Upper lobe of left lung (tissue), 6 donors: Measurements from ENCODE around the gene LSR. TPM values are rescaled to one million over a fixed set of nuclear protein-coding genes. Genes with fewer than 3 reads are reported as not detected.

Experiments
- ATAC-seq, 2 donors: fragments of 200-7000 bp; cut with Tn5 transposase; one replicate each; pipeline ENCODE4 v1.9.1; 2022; ENCODE audit warnings: mild to moderate bottlenecking in 2 of 2, moderate library complexity in 2 of 2; ENCODE audit not compliant: low FRiP score in 2 of 2
- DNase-seq, 2 donors: peaks; one replicate each; pipeline ENCODE4 v3.0.0-alpha.2; 2019 to 2020
- H3K27ac ChIP-seq, 4 donors: fragments of 200-600 bp; sonication (generic); one replicate each; pipeline ENCODE4 v1.5.1; 2016 to 2019
- H3K27me3 ChIP-seq, 4 donors: fragments of 200-600 bp; sonication (generic); one replicate each; pipeline ENCODE4 v1.5.1; 2017 to 2019
- H3K36me3 ChIP-seq, 4 donors: fragments of 200-600 bp; sonication (generic); one replicate each; pipeline ENCODE4 v1.5.1; 2016 to 2019
- H3K4me1 ChIP-seq, 4 donors: fragments of 200-600 bp; sonication (generic); one replicate each; pipeline ENCODE4 v1.5.1; 2018 to 2019
- H3K4me3 ChIP-seq, 4 donors: fragments of 200-600 bp; sonication (generic); one replicate each; pipeline ENCODE4 v1.5.1; 2017 to 2019; ENCODE audit warnings: mild to moderate bottlenecking in 2 of 4, moderate library complexity in 1 of 4
- H3K9me3 ChIP-seq, 4 donors: fragments of 200-600 bp; sonication (generic); one replicate each; pipeline ENCODE4 v1.5.1; 2018 to 2019
- EP300 ChIP-seq, 4 donors: sonication (generic); formaldehyde crosslinking; IDR thresholded peaks; one replicate each; pipeline ENCODE4 v1.5.1; 2017; ENCODE audit warnings: antibody characterized with exemption in 4 of 4, control low read depth in 2 of 4
- POLR2A ChIP-seq, 4 donors: fragments of 450-650 bp; IDR thresholded peaks; one replicate each; pipeline ENCODE4 v1.5.1; 2016 to 2017; ENCODE audit warnings: antibody characterized with exemption in 4 of 4, mild to moderate bottlenecking in 2 of 4
- POLR2AphosphoS5 ChIP-seq, 2 donors: sonication (generic); formaldehyde crosslinking; IDR thresholded peaks; one replicate each; pipeline ENCODE4 v1.5.1; 2017; ENCODE audit warnings: antibody characterized with exemption in 2 of 2
- WGBS, 2 donors: methylation state at CpG; one replicate each; pipeline ENCODE4 v1.1.5; 2017 to 2018; 5-methylcytosine and 5-hydroxymethylcytosine counted together
- total RNA-seq, 6 donors: library from RNA; depleted of rRNA in 4 of 6; stranded (reverse); fragments of >200 nt in 4 of 6; gene quantifications; one replicate each; pipeline versions ENCODE4 v1.1.0 to v1.2.1, GENCODE V29; 2016 to 2021
- TF ChIP-seq, protein P1 (sequence below), 6 experiments: fragments of 450-650 bp in 4 of 6; fragments of 200-600 bp in 2 of 6; sonication (generic) in 2 of 6; IDR thresholded peaks; one replicate each; pipeline ENCODE4 v1.5.1; 2016 to 2019; ENCODE audit warnings: antibody characterized with exemption in 6 of 6
- donor health status: DM: no; HTN: no; CAD: no; lungs with moderate emphysema.
- donor health status: DM: no; HTN: yes; CAD: no; lungs with severe emphysema.

LSR gene
- total RNA-seq, 6 donors from 2014 or later: 54.5 to 151 (median 76.5) TPM

DNA sequence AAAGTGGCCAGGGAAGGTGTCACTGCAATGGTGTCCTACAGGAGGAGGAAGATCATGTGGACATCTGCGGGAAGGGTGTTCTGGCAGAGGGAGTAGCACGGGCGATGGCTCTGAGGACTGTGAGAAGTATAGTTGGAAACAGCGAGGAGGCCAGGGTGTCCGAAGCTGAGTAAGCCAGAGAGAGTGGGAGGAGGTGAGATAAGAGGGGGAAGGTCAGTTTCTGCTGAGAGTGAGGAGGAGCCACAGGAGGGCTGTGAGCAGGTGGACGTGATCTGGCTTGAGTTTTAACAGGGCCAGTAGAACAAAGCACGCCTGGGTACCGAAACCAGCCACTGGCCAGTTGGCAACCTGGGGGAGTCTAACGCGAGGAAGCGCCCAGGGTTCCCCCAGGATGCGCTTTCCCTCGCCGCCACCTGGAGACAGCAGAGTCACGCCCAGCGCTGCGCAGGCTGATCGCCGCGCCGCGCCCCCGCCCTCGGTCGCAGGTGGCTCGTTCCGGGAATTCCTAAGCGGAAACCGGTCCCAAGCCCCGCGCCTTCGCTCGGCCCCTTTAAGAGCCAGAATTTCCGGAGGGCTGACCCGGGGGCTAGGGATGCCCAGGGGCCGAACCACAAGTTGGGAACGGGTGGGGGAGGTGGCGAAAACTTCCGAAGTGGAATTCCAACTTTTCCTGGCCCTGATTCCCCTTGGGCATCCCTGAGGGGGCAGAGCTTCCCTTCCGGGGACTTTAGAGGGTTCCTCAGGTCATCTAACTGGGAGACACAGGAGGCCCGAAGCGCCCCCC, 1.1 kb upstream of the LSR start:
- ATAC-seq (peak; percentile 75 to 92), DNase-seq (peak; percentile 84 to 94)
- peak overlapping the region; percentile 56 to 78 (median 64) for H3K4me3 ChIP-seq
- TF ChIP-seq, protein P1, sequence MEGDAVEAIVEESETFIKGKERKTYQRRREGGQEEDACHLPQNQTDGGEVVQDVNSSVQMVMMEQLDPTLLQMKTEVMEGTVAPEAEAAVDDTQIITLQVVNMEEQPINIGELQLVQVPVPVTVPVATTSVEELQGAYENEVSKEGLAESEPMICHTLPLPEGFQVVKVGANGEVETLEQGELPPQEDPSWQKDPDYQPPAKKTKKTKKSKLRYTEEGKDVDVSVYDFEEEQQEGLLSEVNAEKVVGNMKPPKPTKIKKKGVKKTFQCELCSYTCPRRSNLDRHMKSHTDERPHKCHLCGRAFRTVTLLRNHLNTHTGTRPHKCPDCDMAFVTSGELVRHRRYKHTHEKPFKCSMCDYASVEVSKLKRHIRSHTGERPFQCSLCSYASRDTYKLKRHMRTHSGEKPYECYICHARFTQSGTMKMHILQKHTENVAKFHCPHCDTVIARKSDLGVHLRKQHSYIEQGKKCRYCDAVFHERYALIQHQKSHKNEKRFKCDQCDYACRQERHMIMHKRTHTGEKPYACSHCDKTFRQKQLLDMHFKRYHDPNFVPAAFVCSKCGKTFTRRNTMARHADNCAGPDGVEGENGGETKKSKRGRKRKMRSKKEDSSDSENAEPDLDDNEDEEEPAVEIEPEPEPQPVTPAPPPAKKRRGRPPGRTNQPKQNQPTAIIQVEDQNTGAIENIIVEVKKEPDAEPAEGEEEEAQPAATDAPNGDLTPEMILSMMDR (IDR thresholded peaks at IDR 0.05): peak; percentile 30 to 83 (median 56)
- peak in 2 of 4 donors; percentile 39 to 53 for TF ChIP-seq POLR2A (IDR thresholded peaks at IDR 0.05)
- TF ChIP-seq POLR2AphosphoS5 (IDR thresholded peaks at IDR 0.05): peak; percentile 41 to 47
- no peak for TF ChIP-seq EP300 (IDR thresholded peaks at IDR 0.05)
- peaks cover 0 to 7% (median 0%) of the 10 kb centered on the region in 4 donors for H3K36me3 ChIP-seq
- H3K4me1 ChIP-seq: peaks cover 15 to 35% (median 18%) of the 10 kb centered on the region in 4 donors
- H3K27me3 ChIP-seq: no peaks in the 10 kb centered on the region
- H3K27ac ChIP-seq: peak overlapping the region; percentile 88 to 98 (median 94)
- no peaks in the 10 kb centered on the region for H3K9me3 ChIP-seq
- WGBS, 2 donors: 8 to 12% methylated on average over 8 to 16 of the region's 42 CpGs

DNA sequence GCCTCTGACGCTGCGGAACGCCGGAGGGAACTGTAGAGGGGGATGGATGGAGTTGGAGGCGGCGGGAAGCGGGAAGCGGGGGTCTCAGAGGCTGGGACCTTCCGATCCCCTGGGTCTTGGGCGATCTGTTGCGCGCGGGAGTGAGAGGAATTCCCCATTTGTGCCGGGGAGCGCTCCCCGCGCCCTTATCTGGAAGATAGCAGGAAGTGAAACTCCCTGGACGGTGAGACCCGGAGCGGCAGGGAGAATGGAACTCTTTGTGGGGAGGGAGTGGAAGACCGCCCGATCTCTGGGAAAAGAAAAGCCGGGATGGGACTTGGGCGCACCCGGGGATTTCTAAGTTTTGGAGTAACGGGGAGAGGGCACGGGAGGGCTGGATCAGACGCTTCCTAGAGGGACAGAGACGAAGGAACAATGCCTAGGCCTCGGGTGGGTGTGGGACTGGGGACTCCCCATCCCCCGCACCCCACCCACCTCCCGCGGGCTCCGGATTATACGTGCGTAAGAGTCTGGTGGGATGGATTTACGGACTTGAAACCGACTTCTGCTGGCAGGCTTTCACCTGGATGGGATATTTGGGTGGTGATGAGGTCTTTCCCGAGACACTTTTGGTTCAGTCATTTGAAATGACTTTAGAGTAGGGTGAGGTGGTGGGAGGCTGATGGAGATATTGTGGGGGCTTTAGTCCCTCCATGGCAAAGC, 495 bp downstream of the LSR start:
- WGBS, 2 donors: 7 to 18% methylated on average over 32 to 39 of the region's 39 CpGs

DNA sequence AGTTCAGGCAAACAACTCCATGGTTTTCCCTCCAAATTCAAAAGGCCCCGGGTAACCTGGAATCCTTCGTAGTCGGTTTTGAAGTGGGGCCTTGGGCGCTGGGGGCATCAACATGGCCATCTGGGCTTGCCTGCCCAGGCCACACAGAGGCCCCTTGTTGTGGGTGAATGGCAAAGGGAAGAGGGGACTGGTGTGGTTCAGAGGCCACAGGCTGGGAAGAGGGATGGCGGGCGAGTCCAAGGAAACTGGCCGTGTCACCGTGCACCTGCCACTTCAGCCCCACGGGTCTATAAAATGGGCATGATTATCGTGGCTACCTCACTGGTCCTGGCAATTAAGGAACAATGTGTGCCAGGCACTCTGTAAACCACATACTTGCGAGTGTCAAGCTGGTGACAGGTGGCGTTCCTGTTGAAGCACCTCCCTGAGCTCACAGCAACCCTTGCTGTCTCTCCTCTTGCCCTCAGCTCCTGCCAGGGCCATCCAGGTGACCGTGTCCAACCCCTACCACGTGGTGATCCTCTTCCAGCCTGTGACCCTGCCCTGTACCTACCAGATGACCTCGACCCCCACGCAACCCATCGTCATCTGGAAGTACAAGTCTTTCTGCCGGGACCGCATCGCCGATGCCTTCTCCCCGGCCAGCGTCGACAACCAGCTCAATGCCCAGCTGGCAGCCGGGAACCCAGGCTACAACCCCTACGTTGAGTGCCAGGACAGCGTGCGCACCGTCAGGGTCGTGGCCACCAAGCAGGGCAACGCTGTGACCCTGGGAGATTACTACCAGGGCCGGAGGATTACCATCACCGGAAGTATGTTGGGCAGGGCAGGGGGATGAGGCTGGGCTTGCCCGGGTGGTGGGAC, 1.3 kb downstream of the LSR start:
- Histone ChIP-seq H3K9me3 (no peaks in the 10 kb centered on the region), H3K27me3 (no peaks in the 10 kb centered on the region), H3K4me1 (peaks cover 20 to 50% (median 29%) of the 10 kb centered on the region in 4 donors), H3K27ac (peak overlapping the region; percentile 3 to 94 (median 90)), H3K36me3 (peaks cover 0 to 22% (median 0%) of the 10 kb centered on the region in 4 donors), H3K4me3 (peak overlapping the region; percentile 56 to 78 (median 64))
- TF ChIP-seq, protein P1 (IDR thresholded peaks at IDR 0.05): no peak
- no peak for TF ChIP-seq POLR2AphosphoS5 (IDR thresholded peaks at IDR 0.05)
- TF ChIP-seq EP300 (IDR thresholded peaks at IDR 0.05): no peak
- no peak for TF ChIP-seq POLR2A (IDR thresholded peaks at IDR 0.05)
- WGBS, 2 donors: 78 to 88% methylated on average over 23 to 34 of the region's 34 CpGs
- DNase-seq (peak in 1 of 2 donors; percentile 55), ATAC-seq (no peak)

More for the DNA sequence above, 495 bp downstream of the LSR start:
- Histone ChIP-seq H3K9me3 (no peaks in the 10 kb centered on the region), H3K27me3 (no peaks in the 10 kb centered on the region), H3K4me3 (peak overlapping the region; percentile 56 to 78 (median 64)), H3K4me1 (peaks cover 20 to 43% (median 26%) of the 10 kb centered on the region in 4 donors), H3K27ac (peak overlapping the region; percentile 88 to 98 (median 94)), H3K36me3 (peaks cover 0 to 14% (median 0%) of the 10 kb centered on the region in 4 donors)
- TF ChIP-seq POLR2A (IDR thresholded peaks at IDR 0.05) (no peak), POLR2AphosphoS5 (IDR thresholded peaks at IDR 0.05) (no peak), EP300 (IDR thresholded peaks at IDR 0.05) (no peak)
- TF ChIP-seq, protein P1 (IDR thresholded peaks at IDR 0.05): no peak
- DNase-seq: peak in 1 of 2 donors; percentile 45
- ATAC-seq: no peak

DNA sequence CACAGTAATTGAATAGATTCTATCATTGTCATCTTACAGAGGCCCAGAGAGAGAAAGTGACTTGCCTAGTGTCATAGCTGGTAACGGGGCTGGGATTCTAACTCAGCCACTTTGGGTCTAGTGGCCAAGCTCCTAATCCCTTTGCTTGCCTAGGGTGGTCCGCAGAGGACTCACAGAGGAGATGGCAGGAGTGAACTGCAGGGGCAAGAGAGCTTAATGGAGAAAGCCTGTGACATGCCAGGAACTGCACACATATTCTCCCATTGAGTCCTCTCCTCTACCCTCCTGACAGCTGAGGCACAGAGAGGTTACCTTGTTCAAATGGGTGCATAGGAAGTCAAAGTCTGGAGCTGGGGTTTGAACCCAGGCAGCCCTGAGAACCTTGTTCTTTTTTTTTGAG, 2.7 kb downstream of the LSR start:
- Histone ChIP-seq H3K4me3 (no peak overlapping the region), H3K36me3 (peaks cover 0 to 26% (median 0%) of the 10 kb centered on the region in 4 donors), H3K27me3 (no peaks in the 10 kb centered on the region), H3K4me1 (peaks cover 20 to 54% (median 35%) of the 10 kb centered on the region in 4 donors), H3K27ac (peak overlapping the region in 1 of 4 donors; percentile 10), H3K9me3 (no peaks in the 10 kb centered on the region)
- WGBS, 2 donors: 76 to 78% methylated on average over 2 of the region's 2 CpGs
- no peak for ATAC-seq
- TF ChIP-seq EP300 (IDR thresholded peaks at IDR 0.05) (no peak), POLR2A (IDR thresholded peaks at IDR 0.05) (no peak), POLR2AphosphoS5 (IDR thresholded peaks at IDR 0.05) (no peak)
- TF ChIP-seq, protein P1 (IDR thresholded peaks at IDR 0.05): no peak
- no peak for DNase-seq
